Keratinocyte (primary cell): ENCODE measurements around the gene SORBS1. TPM values are rescaled to one million over a fixed set of nuclear protein-coding genes. Genes with fewer than 3 reads are reported as not detected.

Experiments used
- DNase-seq: peaks from one replicate; pipeline ENCODE4 v3.0.0-alpha.2; 2011; ENCODE audit warnings: low read depth, missing footprints, low spot score
- FAIRE-seq: peaks from 2 replicates; lab custom pipeline; 2011; peaks lifted over from hg19 to GRCh38; lab: Jason Lieb, UNC
- H2AFZ ChIP-seq: 2 replicates; pipeline ENCODE4 v1.6.0; 2012; ENCODE audit warnings: low read length, control low read depth, inconsistent platforms; ENCODE audit not compliant: control insufficient read depth
- H3K27ac ChIP-seq: 2 replicates; pipeline ENCODE4 v1.5.1; 2011; ENCODE audit warnings: low read length; ENCODE audit not compliant: control insufficient read depth, insufficient read depth
- H3K27me3 ChIP-seq: 3 replicates; pipeline ENCODE4 v1.6.0; 2011; ENCODE audit warnings: low read length; ENCODE audit not compliant: control insufficient read depth, insufficient read depth; ENCODE audit errors: extremely low read depth
- H3K36me3 ChIP-seq, 2 experiments: 2 replicates in 1 of 2; 3 replicates in 1 of 2; pipeline ENCODE4 v1.5.1; 2011; ENCODE audit warnings: low read length in 2 of 2, mild to moderate bottlenecking in 1 of 2; ENCODE audit not compliant: control insufficient read depth in 2 of 2, insufficient read depth in 2 of 2; ENCODE audit errors: extremely low read depth in 1 of 2
- H3K4me1 ChIP-seq: 3 replicates; pipeline ENCODE4 v1.5.1; 2011; ENCODE audit warnings: low read length; ENCODE audit not compliant: control insufficient read depth, insufficient read depth; ENCODE audit errors: extremely low read depth
- H3K4me2 ChIP-seq: 3 replicates; pipeline ENCODE4 v1.6.0; 2011; ENCODE audit warnings: low read depth, low read length; ENCODE audit not compliant: control insufficient read depth, insufficient read depth; ENCODE audit errors: extremely low read depth
- H3K4me3 ChIP-seq, 3 experiments: fragments of 200-600 bp in 1 of 3; sonication (generic) in 1 of 3; 2 replicates in 2 of 3; 3 replicates in 1 of 3; pipeline ENCODE4 v1.5.1; 2011 to 2016; ENCODE audit warnings: low read length in 3 of 3, mild to moderate bottlenecking in 3 of 3, control low read depth in 2 of 3, inconsistent platforms in 1 of 3, low read depth in 1 of 3, mixed read lengths in 1 of 3, mixed run types in 1 of 3, moderate library complexity in 1 of 3; ENCODE audit not compliant: control insufficient read depth in 2 of 3, insufficient read depth in 2 of 3; ENCODE audit errors: extremely low read depth in 1 of 3
- H3K79me2 ChIP-seq: 2 replicates; pipeline ENCODE4 v1.6.0; 2012; ENCODE audit warnings: low read length; ENCODE audit not compliant: control insufficient read depth, insufficient read depth
- H3K9ac ChIP-seq: 3 replicates; pipeline ENCODE4 v1.6.0; 2011; ENCODE audit warnings: low read length; ENCODE audit not compliant: control insufficient read depth, insufficient read depth; ENCODE audit errors: extremely low read depth
- H3K9me1 ChIP-seq: 3 replicates; pipeline ENCODE4 v1.6.0; 2011; ENCODE audit warnings: low read length; ENCODE audit not compliant: control insufficient read depth, insufficient read depth; ENCODE audit errors: extremely low read depth
- H3K9me3 ChIP-seq: 2 replicates; pipeline ENCODE4 v1.5.1; 2012; ENCODE audit warnings: low read depth, low read length; ENCODE audit not compliant: control insufficient read depth
- H4K20me1 ChIP-seq: 3 replicates; pipeline ENCODE4 v1.6.0; 2011; ENCODE audit warnings: low read length; ENCODE audit not compliant: control insufficient read depth, insufficient read depth; ENCODE audit errors: extremely low read depth
- EZH2 ChIP-seq: IDR thresholded peaks from one replicate; pipeline ENCODE4 v1.6.1; 2012; ENCODE audit warnings: inconsistent platforms, mild to moderate bottlenecking, low read length, moderate library complexity
- dilution Hi-C: fragments of 300-500 bp; cut with MboI; formaldehyde crosslinking; loops from one replicate; pipeline ENCODE4 v1.7.0; 2020; ENCODE audit warnings: low sequenced_read_pairs; ENCODE audit not compliant: extremely low pct_ligation_motif_present
- polyA plus RNA-seq, 5 experiments: library from polyadenylated mRNA; depleted of rRNA in 3 of 5; stranded (reverse) in 3 of 5; stranded (forward) in 1 of 5; unstranded in 1 of 5; fragments of >200 nt; gene quantifications; 1 replicate in 1 of 5; 2 replicates in 3 of 5; 3 replicates in 1 of 5; pipeline versions ENCODE4 v1.2.1 to v1.2.3, GENCODE V29; 2011 to 2012; ENCODE audit warnings: missing spikeins in 2 of 5, low read depth in 1 of 5, low replicate concordance in 1 of 5
- TF ChIP-seq, protein P1 (sequence below), 3 experiments: IDR thresholded peaks in 1 of 3; conservative IDR thresholded peaks in 1 of 3; optimal IDR thresholded peaks in 1 of 3; 2 replicates in 2 of 3; 3 replicates in 1 of 3; pipeline versions ENCODE3 to v1.5.1; 2011; ENCODE audit warnings: low read length in 3 of 3, mild to moderate bottlenecking in 3 of 3, moderate library complexity in 2 of 3, control low read depth in 1 of 3, inconsistent platforms in 1 of 3; ENCODE audit not compliant: insufficient read depth in 2 of 3; ENCODE audit errors: extremely low read depth in 1 of 3

SORBS1 gene
- polyA plus RNA-seq, 1 donor (not counting 4 experiments of a cell fraction or from before 2014, with no cell fraction given): 0.42 TPM

DNA sequence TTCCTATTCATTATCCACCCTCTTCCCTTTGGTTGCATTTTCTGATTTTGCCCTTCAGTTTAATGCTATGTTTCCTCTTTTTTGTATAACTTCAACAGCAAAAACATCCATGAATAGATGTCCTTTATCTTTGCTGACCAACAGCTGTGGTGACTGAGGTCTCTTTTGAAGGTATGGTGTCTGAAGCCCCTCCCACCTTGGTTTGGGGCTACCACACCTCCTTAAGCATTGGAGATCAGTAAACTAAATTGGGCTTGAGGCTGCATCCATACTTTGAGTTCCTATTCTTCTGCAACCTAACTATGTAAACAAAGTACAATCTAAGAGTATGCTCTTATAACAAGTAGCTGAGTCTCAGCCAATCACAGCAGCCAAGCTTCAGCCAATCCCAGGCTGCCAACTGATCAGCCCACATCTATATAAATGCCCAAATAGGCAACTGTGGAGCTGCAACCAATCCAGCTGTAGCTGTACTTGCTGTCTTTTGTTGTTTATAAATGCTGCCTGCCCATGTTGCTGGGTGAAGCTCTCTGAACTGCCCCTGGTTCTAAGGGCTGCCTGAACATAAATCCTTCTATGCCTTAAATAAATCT is 201.0 kb downstream of the SORBS1 start:
- Histone ChIP-seq H3K27ac (no peak overlapping the region), H3K4me1 (peaks cover 22% of the 10 kb centered on the region), H3K4me2 (no peak overlapping the region), H3K36me3 (no peaks in the 10 kb centered on the region), H3K9ac (no peak overlapping the region), H3K27me3 (no peaks in the 10 kb centered on the region), H3K4me3 (no peak overlapping the region), H3K9me1 (no peaks in the 10 kb centered on the region), H3K9me3 (no peaks in the 10 kb centered on the region), H4K20me1 (no peaks in the 10 kb centered on the region), H2AFZ (no peak overlapping the region), H3K79me2 (no peaks in the 10 kb centered on the region)
- TF ChIP-seq, protein P1, sequence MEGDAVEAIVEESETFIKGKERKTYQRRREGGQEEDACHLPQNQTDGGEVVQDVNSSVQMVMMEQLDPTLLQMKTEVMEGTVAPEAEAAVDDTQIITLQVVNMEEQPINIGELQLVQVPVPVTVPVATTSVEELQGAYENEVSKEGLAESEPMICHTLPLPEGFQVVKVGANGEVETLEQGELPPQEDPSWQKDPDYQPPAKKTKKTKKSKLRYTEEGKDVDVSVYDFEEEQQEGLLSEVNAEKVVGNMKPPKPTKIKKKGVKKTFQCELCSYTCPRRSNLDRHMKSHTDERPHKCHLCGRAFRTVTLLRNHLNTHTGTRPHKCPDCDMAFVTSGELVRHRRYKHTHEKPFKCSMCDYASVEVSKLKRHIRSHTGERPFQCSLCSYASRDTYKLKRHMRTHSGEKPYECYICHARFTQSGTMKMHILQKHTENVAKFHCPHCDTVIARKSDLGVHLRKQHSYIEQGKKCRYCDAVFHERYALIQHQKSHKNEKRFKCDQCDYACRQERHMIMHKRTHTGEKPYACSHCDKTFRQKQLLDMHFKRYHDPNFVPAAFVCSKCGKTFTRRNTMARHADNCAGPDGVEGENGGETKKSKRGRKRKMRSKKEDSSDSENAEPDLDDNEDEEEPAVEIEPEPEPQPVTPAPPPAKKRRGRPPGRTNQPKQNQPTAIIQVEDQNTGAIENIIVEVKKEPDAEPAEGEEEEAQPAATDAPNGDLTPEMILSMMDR (optimal IDR thresholded peaks at IDR 0.05 in 1 of 3, IDR thresholded peaks at IDR 0.05 in 1 of 3, conservative IDR thresholded peaks at IDR 0.05 in 1 of 3; ENCODE audit: extremely low read depth in 1 of 3, insufficient read depth in 2 of 3, low read length in 3 of 3): no peak
- no peak for TF ChIP-seq EZH2
- DNase-seq (no peak), FAIRE-seq (peak; percentile 59)
- dilution Hi-C loops: no loop called here

DNA sequence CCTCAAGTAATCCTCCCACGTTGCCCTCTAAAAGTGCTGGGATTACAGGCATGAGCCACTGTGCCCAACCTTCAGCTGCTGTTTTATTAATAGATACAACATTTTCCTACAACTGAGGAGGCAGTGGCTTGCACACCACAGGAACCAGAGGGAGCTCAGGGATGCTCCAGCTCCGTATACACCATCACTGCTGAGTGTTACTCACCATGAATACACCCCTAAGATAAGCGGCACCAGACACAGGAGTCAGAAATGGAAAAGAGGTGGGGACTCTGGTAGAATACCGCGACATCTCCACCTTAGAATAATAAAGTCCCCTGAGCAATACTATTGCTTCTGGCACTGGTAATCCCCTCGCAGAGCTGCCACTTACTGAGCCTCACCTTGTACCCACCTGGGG is 201.7 kb downstream of the SORBS1 start:
- Histone ChIP-seq H3K9ac (no peak overlapping the region), H3K9me3 (no peaks in the 10 kb centered on the region), H3K27ac (no peak overlapping the region), H3K27me3 (no peaks in the 10 kb centered on the region), H4K20me1 (no peaks in the 10 kb centered on the region), H3K79me2 (no peaks in the 10 kb centered on the region), H3K36me3 (no peaks in the 10 kb centered on the region), H3K4me1 (peaks cover 22% of the 10 kb centered on the region), H3K4me2 (no peak overlapping the region), H2AFZ (no peak overlapping the region), H3K9me1 (no peaks in the 10 kb centered on the region), H3K4me3 (no peak overlapping the region)
- dilution Hi-C loops: no loop called here
- no peak for DNase-seq
- FAIRE-seq: no peak
- TF ChIP-seq, protein P1 (optimal IDR thresholded peaks at IDR 0.05 in 1 of 3, IDR thresholded peaks at IDR 0.05 in 1 of 3, conservative IDR thresholded peaks at IDR 0.05 in 1 of 3; ENCODE audit: extremely low read depth in 1 of 3, insufficient read depth in 2 of 3, low read length in 3 of 3): no peak
- TF ChIP-seq EZH2: no peak
